ENCODE measurements around the gene KRT77.
"Not testable (repeated sequence)": the region's sequence is repeated elsewhere in the genome, so short reads cannot be mapped to it uniquely, and the experiment has no call there.

The KRT77 gene

DNA sequence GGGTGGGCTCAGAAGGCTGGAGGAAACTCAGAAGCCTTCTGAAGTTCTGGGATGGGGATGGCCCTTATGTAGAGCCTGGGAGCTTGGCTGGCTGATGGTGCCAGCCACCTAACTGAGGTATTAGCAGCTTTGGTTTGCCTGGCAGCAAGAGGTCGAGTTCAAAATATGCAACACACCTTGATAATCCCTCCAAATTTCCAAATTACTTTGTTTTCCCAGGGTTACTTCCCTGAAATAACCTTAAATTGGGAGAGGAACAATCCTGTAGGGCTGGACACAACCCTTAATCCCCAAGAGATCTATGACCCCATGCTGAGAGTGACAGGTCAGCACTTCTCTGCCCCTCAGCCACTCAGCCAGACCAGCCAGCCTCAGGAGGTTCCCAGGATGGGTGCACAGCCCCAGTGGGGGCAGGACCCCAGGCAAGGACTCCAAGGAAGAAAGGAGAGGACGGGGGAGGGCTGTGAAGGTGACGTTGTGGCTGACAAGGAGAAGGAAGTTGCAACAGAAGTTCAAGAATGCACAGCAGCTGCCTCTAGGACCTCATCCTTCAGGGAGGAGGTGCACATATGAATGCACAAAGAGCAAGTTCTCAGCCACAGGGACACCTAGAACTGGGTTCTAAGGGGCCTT, 18.6 kb upstream of the KRT77 start:
- Histone ChIP-seq H3K27ac (ENCODE audit: low read length) (no peak overlapping the region), H3K27me3 (ENCODE audit: insufficient read depth, low read length) (peaks cover 18% of the 10 kb centered on the region; the same call in 1 of the 2 replicates), H3K9ac (ENCODE audit: low read depth, low read length) (no peak overlapping the region), H3K9me3 (ENCODE audit: insufficient read depth, low read depth, low read length) (no peaks in the 10 kb centered on the region), H3K4me3 (ENCODE audit: low read length) (no peak overlapping the region), H3K4me1 (ENCODE audit: insufficient read depth, low read length) (no peaks in the 10 kb centered on the region), H3K36me3 (ENCODE audit: insufficient read depth, low read depth, low read length) (no peaks in the 10 kb centered on the region)

DNA sequence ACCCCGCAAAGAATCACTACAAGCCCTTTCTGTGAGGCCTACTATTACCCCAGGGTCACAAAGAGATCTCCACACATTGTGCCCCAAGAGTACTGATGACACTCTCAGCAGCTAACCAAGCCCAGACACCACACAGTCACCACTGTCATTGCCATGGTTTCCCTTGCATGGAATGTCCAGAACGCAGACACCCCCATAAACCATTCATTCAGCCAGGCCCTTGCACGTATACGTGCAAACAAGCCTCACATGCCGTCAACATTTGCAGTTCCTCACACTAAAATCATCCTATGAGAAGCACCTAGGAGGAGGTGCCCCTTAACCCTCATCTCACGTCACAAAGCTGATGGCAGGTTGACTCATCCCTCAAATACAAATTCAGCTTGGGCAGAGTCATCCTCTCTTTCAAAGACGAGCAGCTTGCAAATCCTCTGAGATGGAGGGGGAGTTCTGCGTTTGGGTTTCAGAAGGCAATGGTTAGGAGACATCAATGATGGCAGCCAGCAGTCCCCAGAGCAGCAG, 17.1 kb upstream of the KRT77 start:
- H3K36me3 ChIP-seq (ENCODE audit: insufficient read depth, low read depth, low read length) = no peaks in the 10 kb centered on the region
- H3K4me3 ChIP-seq (ENCODE audit: low read length) = no peak overlapping the region
- no peaks in the 10 kb centered on the region for H3K9me3 ChIP-seq (ENCODE audit: insufficient read depth, low read depth, low read length)
- no peak overlapping the region for H3K27ac ChIP-seq (ENCODE audit: low read length)
- no peak overlapping the region for H3K9ac ChIP-seq (ENCODE audit: low read depth, low read length)
- no peaks in the 10 kb centered on the region for H3K4me1 ChIP-seq (ENCODE audit: insufficient read depth, low read length)
- H3K27me3 ChIP-seq (ENCODE audit: insufficient read depth, low read length) = peaks cover 28% of the 10 kb centered on the region

DNA sequence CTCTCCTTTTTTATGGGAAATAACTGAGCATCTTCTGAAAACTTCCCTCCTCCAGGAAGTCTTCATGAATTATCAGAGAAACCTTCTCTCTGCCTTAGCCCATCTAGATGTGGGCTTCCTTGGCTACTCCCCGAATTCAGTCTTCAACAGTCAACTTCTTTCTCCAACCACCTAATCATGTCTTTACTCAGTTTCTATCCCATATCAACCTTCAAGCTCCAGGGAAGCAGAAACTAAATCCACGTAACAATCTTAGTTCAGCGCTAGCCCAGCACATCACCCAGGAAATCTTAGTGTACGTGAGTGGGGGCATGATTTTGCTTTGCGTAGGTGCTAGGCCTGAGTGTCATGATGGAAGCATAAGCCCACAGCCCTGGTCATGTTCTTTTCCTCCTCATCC, 12.7 kb upstream of the KRT77 start:
- Histone ChIP-seq H3K27ac (ENCODE audit: low read length) (no peak overlapping the region), H3K27me3 (ENCODE audit: insufficient read depth, low read length) (peaks cover 57% of the 10 kb centered on the region), H3K4me1 (ENCODE audit: insufficient read depth, low read length) (no peaks in the 10 kb centered on the region), H3K4me3 (ENCODE audit: low read length) (no peak overlapping the region), H3K9me3 (ENCODE audit: insufficient read depth, low read depth, low read length) (no peaks in the 10 kb centered on the region), H3K9ac (ENCODE audit: low read depth, low read length) (no peak overlapping the region), H3K36me3 (ENCODE audit: insufficient read depth, low read depth, low read length) (no peaks in the 10 kb centered on the region)

DNA sequence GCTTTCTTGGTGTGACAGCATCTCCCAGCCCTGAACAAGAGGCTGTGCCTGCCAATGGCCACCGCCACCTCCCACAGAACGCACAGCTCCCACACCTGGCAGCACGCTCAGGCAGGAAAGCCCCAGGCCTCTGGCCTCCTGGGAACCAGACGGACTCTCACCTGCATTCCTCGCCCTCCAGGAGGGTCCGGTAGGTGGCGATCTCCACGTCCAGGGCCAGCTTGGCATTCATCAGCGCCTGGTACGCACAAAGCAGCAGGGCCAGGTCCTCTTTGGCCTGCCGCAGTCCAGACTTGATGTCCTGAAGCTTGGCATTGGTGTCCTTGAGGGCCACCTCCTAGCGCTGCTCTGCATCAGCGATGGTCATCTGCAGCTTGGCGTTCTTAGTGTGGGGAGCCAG, 12.1 kb upstream of the KRT77 start:
- Histone ChIP-seq H3K4me3 (ENCODE audit: low read length) (no peak overlapping the region), H3K4me1 (ENCODE audit: insufficient read depth, low read length) (no peaks in the 10 kb centered on the region), H3K9ac (ENCODE audit: low read depth, low read length) (no peak overlapping the region), H3K9me3 (ENCODE audit: insufficient read depth, low read depth, low read length) (no peaks in the 10 kb centered on the region), H3K36me3 (ENCODE audit: insufficient read depth, low read depth, low read length) (no peaks in the 10 kb centered on the region), H3K27ac (ENCODE audit: low read length) (no peak overlapping the region), H3K27me3 (ENCODE audit: insufficient read depth, low read length) (peaks cover 57% of the 10 kb centered on the region)

DNA sequence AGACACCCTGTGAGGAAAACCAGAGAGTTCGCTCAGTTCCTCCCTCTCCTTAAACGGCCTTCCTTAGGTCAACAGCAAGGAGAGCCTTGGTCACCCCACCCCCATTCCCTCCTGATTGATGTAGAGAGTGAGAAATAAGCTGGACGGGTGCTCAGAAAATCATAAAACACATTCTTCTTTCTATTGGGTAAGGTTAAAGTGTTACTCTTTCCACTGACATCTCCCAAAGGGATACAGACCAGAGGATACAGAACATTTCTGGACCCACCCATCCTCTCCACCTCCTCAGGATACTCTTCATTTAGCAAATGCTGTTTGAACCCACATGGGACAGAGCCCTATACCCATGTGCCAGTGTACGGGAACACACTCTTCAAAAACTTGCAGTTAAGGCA, 11.6 kb upstream of the KRT77 start:
- Histone ChIP-seq H3K4me1 (ENCODE audit: insufficient read depth, low read length) (no peaks in the 10 kb centered on the region), H3K36me3 (ENCODE audit: insufficient read depth, low read depth, low read length) (no peaks in the 10 kb centered on the region), H3K9me3 (ENCODE audit: insufficient read depth, low read depth, low read length) (no peaks in the 10 kb centered on the region), H3K4me3 (ENCODE audit: low read length) (no peak overlapping the region), H3K27me3 (ENCODE audit: insufficient read depth, low read length) (peaks cover 57% of the 10 kb centered on the region), H3K9ac (ENCODE audit: low read depth, low read length) (no peak overlapping the region), H3K27ac (ENCODE audit: low read length) (no peak overlapping the region)

DNA sequence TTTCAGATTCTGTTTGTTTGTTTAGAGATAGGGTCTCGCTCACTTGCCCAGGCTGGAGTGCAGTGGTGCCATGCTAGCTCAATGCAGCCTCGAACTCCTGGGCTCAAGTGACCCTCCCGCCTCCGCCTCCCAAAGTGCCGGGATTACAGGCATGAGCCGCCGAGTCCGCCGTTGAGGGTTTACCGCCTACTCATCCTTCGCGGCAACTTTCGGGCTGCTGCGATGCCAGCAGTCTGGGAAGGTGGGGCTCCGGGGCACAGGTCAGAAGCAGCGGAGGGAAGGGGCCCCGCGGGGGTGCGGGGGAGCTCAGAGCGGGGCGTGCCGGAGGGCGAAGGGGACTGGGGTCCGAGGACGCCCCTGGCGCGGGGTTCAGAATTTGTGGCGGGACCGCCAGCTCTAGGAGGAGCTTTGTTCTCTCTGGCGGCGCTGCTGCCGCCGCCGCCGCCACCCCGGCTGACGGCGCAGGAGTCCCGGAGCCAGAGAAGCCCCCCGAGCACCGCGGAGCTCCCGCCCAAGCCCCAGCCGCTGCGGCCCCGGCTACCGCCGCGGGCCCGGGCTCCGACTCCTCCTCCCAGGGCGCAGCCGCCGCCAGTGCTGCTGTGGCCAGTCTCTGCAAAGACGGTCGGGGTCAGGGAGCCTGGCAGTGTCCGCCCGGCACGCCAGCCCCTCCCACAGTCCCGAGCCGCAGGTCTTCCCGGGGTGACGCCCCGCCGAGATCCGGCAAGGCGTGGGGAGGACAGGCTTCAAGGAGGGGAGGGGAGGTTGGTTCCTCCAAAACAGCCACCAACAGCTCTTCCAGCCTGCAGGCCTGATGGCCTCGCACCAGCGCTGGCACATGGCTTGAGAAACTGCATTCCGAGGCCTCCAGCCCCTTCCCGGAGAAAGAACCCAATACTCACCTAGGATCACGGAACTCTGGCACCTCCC, 10.9 kb upstream of the KRT77 start:
- H3K36me3 ChIP-seq (ENCODE audit: insufficient read depth, low read depth, low read length) = no peaks in the 10 kb centered on the region
- H3K9me3 ChIP-seq (ENCODE audit: insufficient read depth, low read depth, low read length) = no peaks in the 10 kb centered on the region
- H3K9ac ChIP-seq (ENCODE audit: low read depth, low read length) = peak overlapping the region; percentile 58; the same call in 1 of the 2 replicates
- H3K27ac ChIP-seq (ENCODE audit: low read length) = no peak overlapping the region
- peak overlapping the region; percentile 62; the same call in 1 of the 2 replicates for H3K4me3 ChIP-seq (ENCODE audit: low read length)
- peaks cover 57% of the 10 kb centered on the region for H3K27me3 ChIP-seq (ENCODE audit: insufficient read depth, low read length)
- H3K4me1 ChIP-seq (ENCODE audit: insufficient read depth, low read length) = no peaks in the 10 kb centered on the region

DNA sequence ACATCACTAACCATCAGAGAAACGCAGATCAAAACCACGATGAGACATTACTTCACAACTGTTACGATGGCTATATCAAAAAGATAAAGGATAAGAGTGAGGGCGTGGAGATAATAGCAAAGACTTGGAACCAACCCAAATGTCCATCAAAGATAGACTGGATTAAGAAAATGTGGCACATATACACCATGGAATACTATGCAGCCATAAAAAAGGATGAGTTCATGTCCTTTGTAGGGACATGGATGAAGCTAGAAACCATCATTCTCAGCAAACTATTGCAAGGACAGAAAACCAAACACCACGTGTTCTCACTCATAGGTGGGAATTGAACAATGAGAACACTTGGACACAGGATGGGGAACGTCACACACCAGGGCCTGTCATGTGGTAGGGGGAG, 8.8 kb upstream of the KRT77 start:
- not testable (repeated sequence) for H3K9me3 ChIP-seq (ENCODE audit: insufficient read depth, low read depth, low read length); H3K9ac ChIP-seq (ENCODE audit: low read depth, low read length); H3K27ac ChIP-seq (ENCODE audit: low read length); H3K4me3 ChIP-seq (ENCODE audit: low read length); H3K36me3 ChIP-seq (ENCODE audit: insufficient read depth, low read depth, low read length); H3K4me1 ChIP-seq (ENCODE audit: insufficient read depth, low read length)
- H3K27me3 ChIP-seq (ENCODE audit: insufficient read depth, low read length) = peaks cover 46% of the 10 kb centered on the region

DNA sequence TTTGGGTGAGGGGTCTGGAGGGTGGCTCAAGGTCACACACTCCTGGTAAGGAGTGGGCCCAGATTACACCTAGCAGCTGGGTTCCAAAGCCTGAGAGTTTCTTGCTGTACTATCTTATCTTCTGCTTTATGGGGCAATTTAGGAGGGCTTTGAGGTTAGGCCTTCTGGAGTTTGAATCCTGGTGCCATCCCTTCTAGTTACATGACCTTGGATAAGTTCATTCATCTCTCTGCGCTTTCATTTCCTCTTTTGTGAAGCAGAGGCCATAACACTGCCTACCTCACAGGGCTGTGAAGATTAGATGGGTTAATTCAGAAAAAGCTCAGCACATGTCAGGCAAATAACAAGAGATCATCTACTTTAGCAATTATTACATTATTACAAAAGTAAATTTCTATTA, 7.4 kb upstream of the KRT77 start:
- Histone ChIP-seq H3K36me3 (ENCODE audit: insufficient read depth, low read depth, low read length) (no peaks in the 10 kb centered on the region), H3K4me1 (ENCODE audit: insufficient read depth, low read length) (no peaks in the 10 kb centered on the region), H3K27ac (ENCODE audit: low read length) (no peak overlapping the region), H3K4me3 (ENCODE audit: low read length) (no peak overlapping the region), H3K27me3 (ENCODE audit: insufficient read depth, low read length) (peaks cover 32% of the 10 kb centered on the region), H3K9ac (ENCODE audit: low read depth, low read length) (no peak overlapping the region), H3K9me3 (ENCODE audit: insufficient read depth, low read depth, low read length) (no peaks in the 10 kb centered on the region)

DNA sequence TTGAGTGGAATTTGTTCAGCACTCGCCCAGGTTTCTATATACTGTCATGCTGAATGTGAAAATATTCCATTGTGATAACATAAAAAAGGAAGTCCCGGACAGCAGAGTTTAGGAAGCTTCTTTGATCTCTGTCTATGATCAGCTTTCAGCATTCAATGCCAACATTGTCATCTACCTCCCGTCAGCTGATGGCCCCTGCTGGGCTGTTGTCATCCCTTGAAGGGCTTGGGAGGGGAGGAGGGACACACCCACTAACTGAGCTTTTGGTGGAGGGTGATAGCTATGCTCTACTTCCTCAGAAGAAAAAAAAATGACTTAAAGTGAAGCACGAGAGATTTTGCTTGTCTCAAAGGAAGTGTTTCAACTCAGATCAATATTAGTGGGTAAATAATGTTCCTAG, 4.7 kb upstream of the KRT77 start:
- Histone ChIP-seq H3K27me3 (ENCODE audit: insufficient read depth, low read length) (peaks cover 5% of the 10 kb centered on the region), H3K27ac (ENCODE audit: low read length) (no peak overlapping the region), H3K4me3 (ENCODE audit: low read length) (no peak overlapping the region), H3K9me3 (ENCODE audit: insufficient read depth, low read depth, low read length) (no peaks in the 10 kb centered on the region), H3K36me3 (ENCODE audit: insufficient read depth, low read depth, low read length) (no peaks in the 10 kb centered on the region), H3K4me1 (ENCODE audit: insufficient read depth, low read length) (no peaks in the 10 kb centered on the region), H3K9ac (ENCODE audit: low read depth, low read length) (no peak overlapping the region)

DNA sequence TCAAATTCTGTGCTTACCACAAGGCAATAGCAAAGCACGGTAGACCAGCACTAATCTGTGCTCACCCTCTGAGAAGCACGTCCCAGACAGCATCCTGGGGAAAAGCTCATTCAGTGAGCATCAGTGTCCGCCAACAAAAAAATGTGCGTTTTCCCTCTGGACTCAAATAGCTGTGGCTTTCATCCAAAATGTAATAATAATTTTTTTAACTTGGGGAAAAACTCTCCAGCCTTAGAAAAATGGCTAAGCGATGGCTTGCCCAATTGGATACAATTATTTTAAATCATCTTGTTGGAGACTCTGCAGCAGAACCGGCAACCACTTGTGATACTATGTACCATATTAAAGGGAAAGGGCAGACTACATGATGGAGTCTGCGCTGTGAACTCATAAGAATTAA, 1.1 kb upstream of the KRT77 start:
- Histone ChIP-seq H3K27me3 (ENCODE audit: insufficient read depth, low read length) (no peaks in the 10 kb centered on the region; the same call in 1 of the 2 replicates), H3K4me3 (ENCODE audit: low read length) (no peak overlapping the region), H3K9ac (ENCODE audit: low read depth, low read length) (no peak overlapping the region)

DNA sequence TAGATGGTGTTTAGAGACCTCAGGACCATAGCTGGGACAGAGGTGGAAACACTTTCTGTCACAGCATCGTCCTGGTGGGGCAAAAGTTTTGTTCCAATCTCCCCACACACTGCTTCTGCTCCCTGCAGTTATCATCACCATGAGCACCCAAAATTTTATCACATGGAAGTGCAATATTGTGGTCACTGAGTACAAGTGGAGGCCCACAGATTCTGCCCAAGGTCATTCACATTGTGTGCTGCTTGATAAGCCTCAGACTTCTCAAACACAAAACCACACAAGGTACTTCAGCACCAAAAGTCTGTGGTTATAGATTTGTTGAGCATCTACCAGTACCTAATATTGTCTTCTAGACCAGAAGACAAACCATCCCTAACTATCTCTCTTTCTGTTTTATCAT, 554 bp upstream of the KRT77 start:
- H3K36me3 ChIP-seq (ENCODE audit: insufficient read depth, low read depth, low read length) = no peaks in the 10 kb centered on the region
- no peaks in the 10 kb centered on the region; the same call in 1 of the 2 replicates for H3K27me3 ChIP-seq (ENCODE audit: insufficient read depth, low read length)
- H3K9me3 ChIP-seq (ENCODE audit: insufficient read depth, low read depth, low read length) = no peaks in the 10 kb centered on the region
- H3K4me1 ChIP-seq (ENCODE audit: insufficient read depth, low read length) = no peaks in the 10 kb centered on the region
- no peak overlapping the region for H3K4me3 ChIP-seq (ENCODE audit: low read length)
- H3K27ac ChIP-seq (ENCODE audit: low read length) = no peak overlapping the region
- H3K9ac ChIP-seq (ENCODE audit: low read depth, low read length) = no peak overlapping the region

More for the DNA sequence above, 1.1 kb upstream of the KRT77 start:
- Histone ChIP-seq H3K4me1 (ENCODE audit: insufficient read depth, low read length) (no peaks in the 10 kb centered on the region), H3K36me3 (ENCODE audit: insufficient read depth, low read depth, low read length) (no peaks in the 10 kb centered on the region), H3K9me3 (ENCODE audit: insufficient read depth, low read depth, low read length) (no peaks in the 10 kb centered on the region), H3K27ac (ENCODE audit: low read length) (no peak overlapping the region)

DNA sequence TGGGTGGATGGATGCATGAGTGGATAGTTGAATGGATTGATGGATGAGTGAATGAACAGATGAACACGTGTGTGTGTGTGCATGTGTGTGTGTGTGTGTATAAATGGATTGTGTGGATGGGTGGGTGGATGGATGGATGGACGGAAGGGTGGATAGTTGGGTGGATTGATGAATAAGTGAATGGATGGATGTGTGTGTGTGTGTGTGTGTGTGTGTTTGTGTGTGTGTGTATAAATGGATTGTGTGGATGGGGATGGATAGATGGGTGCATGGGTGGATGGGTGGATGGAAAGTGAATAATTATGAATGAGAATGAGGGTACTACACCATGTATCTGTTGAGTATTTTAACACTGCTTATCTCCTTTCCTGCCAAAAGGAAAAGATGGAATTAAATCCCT, 986 bp downstream of the KRT77 start:
- Histone ChIP-seq H3K27ac (ENCODE audit: low read length) (no peak overlapping the region), H3K27me3 (ENCODE audit: insufficient read depth, low read length) (no peaks in the 10 kb centered on the region; the same call in 1 of the 2 replicates)

More for the DNA sequence above, 986 bp downstream of the KRT77 start:
- Histone ChIP-seq H3K9ac (ENCODE audit: low read depth, low read length) (no peak overlapping the region), H3K9me3 (ENCODE audit: insufficient read depth, low read depth, low read length) (no peaks in the 10 kb centered on the region), H3K4me3 (ENCODE audit: low read length) (no peak overlapping the region), H3K4me1 (ENCODE audit: insufficient read depth, low read length) (no peaks in the 10 kb centered on the region), H3K36me3 (ENCODE audit: insufficient read depth, low read depth, low read length) (no peaks in the 10 kb centered on the region)
